BJ (cell line): Measurements from ENCODE around the gene PPFIA2. TPM values are rescaled to one million over a fixed set of nuclear protein-coding genes. Genes with fewer than 3 reads are reported as not detected.

Experiments used
- CTCF ChIA-PET: fragments of 350-600 bp; formaldehyde crosslinking; extraction: SDS; loops from one replicate; lab custom pipeline; 2021; ENCODE audit warnings: antibody characterized with exemption, inconsistent platforms; lab: Yijun Ruan, JAX
- POLR2A ChIA-PET: fragments of 300-600 bp; sonication (Branson Sonifier 250); formaldehyde crosslinking; extraction: SDS; loops from one replicate; lab custom pipeline; 2021; ENCODE audit warnings: antibody characterized with exemption; lab: Charles Lee
- DNase-seq: peaks from one replicate; pipeline ENCODE4 v3.0.0-alpha.2; 2011; ENCODE audit warnings: low read depth
- H3K27me3 ChIP-seq: 2 replicates; pipeline ENCODE4 v1.6.0; 2011; ENCODE audit warnings: low read length; ENCODE audit not compliant: control insufficient read depth, insufficient read depth
- H3K36me3 ChIP-seq: 2 replicates; pipeline ENCODE4 v1.5.1; 2011; ENCODE audit warnings: low read length; ENCODE audit not compliant: control insufficient read depth, insufficient read depth
- H3K4me3 ChIP-seq: 2 replicates; pipeline ENCODE4 v1.5.1; 2011; ENCODE audit warnings: low read depth, mild to moderate bottlenecking, control low read depth, low read length
- CTCF ChIP-seq: IDR thresholded peaks from 2 replicates; pipeline ENCODE4 v1.5.1; 2011; ENCODE audit warnings: low read depth, mild to moderate bottlenecking, control low read depth, inconsistent platforms, low read length, moderate library complexity; ENCODE audit not compliant: insufficient read depth
- polyA plus RNA-seq: library from polyadenylated mRNA; depleted of rRNA; stranded (reverse); fragments of >200 nt; gene quantifications from 2 replicates; pipeline ENCODE4 v1.2.3, GENCODE V29; 2011

Gene PPFIA2
- polyA plus RNA-seq, 1 experiment = not detected

DNA sequence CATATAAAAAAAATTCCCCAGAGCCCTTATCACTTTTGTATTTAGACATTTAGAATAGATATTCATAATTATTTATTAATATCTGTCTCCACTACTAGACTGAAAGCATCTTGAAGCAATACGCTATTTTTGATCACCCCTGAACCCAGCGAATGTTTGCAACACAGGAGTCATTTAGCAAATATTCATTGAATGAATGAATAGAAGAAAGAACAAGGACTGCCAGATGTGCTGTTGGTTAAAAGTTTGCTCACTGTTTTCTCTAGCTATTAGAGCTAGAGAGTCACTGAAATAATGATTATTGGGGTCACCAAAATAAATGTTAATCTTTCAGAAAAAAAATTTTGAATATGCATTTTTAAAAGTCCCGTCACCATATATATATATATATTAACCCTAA, 506.9 kb downstream of the PPFIA2 start:
- CTCF ChIA-PET = no interaction called here
- Histone ChIP-seq H3K36me3 (no peaks in the 10 kb centered on the region), H3K4me3 (no peak overlapping the region), H3K27me3 (no peaks in the 10 kb centered on the region)
- POLR2A ChIA-PET = no interaction called here
- DNase-seq = no peak
- TF ChIP-seq CTCF = no peak

GRCh38 chr12:81249976-81250375, 509.2 kb downstream of the PPFIA2 start:
- Histone ChIP-seq H3K36me3 (no peaks in the 10 kb centered on the region), H3K4me3 (no peak overlapping the region), H3K27me3 (no peaks in the 10 kb centered on the region)
- CTCF ChIA-PET = interaction anchor here (0.5 kb wide), 1 partner anchor 981 kb away, joined by 5 read pairs; no protein-coding TSS in a partner anchor
- POLR2A ChIA-PET = no interaction called here
- no peak for TF ChIP-seq CTCF
- no peak for DNase-seq

GRCh38 chr12:81245907-81246570, 513.1 kb downstream of the PPFIA2 start:
- H3K36me3 ChIP-seq = no peaks in the 10 kb centered on the region
- H3K4me3 ChIP-seq = no peak overlapping the region
- no peak for DNase-seq
- POLR2A ChIA-PET = no interaction called here
- TF ChIP-seq CTCF = no peak
- CTCF ChIA-PET = interaction anchor here (1.8 kb wide), 1 partner anchor 11 kb away, joined by 6 read pairs; no protein-coding TSS in a partner anchor
- no peaks in the 10 kb centered on the region for H3K27me3 ChIP-seq

DNA sequence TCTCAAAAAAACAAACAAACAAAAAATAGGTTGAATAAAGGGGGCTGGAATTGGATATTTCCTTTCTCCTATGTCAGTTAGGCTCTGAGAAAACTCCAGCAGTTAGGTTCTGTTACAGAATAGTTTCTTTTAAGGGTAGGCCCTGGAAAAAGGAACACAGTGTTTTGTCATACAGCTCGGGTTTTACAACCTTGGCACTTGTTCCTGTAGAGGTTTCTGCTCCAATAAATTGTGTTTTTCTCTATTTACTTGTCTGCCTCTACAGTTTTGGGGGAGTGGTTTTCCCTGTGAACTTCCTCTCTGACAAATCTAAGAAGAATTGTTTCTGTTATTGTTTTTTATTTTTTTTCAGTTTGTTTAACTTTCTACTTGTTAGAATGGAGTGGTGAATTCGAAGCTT, 513.7 kb downstream of the PPFIA2 start:
- TF ChIP-seq CTCF = no peak
- Histone ChIP-seq H3K27me3 (no peaks in the 10 kb centered on the region), H3K4me3 (no peak overlapping the region), H3K36me3 (no peaks in the 10 kb centered on the region)
- ChIA-PET CTCF (interaction anchor here (1.8 kb wide), 1 partner anchor 12 kb away, joined by 6 read pairs; no protein-coding TSS in a partner anchor), POLR2A (no interaction called here)
- DNase-seq = peak; percentile 26

DNA sequence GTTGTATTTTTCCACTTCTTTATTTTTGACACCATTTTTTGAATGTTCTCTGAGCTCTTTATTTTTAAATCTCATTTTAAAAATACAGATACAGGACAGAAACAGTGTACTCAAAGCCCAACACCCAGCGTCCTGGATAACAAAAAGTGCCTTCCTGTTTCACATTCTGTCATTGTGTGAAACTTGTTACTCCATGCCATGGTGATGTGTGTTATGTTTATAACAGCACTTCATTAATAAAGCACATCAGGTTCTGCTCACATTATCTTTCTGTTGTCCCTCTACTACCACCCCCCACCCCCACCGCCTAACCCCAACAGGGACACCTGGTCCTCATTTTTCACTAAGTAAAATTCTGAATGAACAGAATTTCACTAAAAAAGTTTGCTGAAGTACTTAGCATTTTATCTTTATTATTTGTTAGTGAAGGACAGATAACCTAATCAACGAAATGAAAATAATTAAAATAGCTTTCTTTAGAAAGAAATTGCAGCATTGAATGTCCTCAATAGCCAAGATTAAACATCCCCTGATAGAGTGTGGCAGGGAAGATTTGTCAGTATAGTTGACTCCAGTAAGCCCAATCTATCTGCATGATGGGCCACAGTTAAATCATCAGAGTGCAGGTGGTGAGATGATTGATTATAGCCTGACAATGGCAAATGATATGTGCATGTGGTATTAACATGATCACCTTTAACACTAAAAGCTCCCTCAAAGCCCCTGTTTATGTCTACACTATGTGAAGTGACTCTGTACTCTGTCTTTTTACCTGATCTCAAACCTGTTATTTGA, 527.4 kb downstream of the PPFIA2 start:
- H3K36me3 ChIP-seq = no peaks in the 10 kb centered on the region
- no peak for DNase-seq
- H3K4me3 ChIP-seq = no peak overlapping the region
- TF ChIP-seq CTCF = no peak
- POLR2A ChIA-PET = no interaction called here
- CTCF ChIA-PET = no interaction called here
- no peaks in the 10 kb centered on the region for H3K27me3 ChIP-seq
